Bronchial epithelial cell (primary cell): Measurements from ENCODE around the gene GGCT. TPM values are rescaled to one million over a fixed set of nuclear protein-coding genes. Genes with fewer than 3 reads are reported as not detected.
A peak's percentile ranks its signal among the peaks of the same experiment; 100 is the strongest.

ENCODE experiments used
- DNase-seq: peaks from one replicate; pipeline ENCODE4 v3.0.0-alpha.2; 2010; ENCODE audit warnings: low read depth
- FAIRE-seq: peaks from 2 replicates; lab custom pipeline; 2011; peaks lifted over from hg19 to GRCh38; lab: Jason Lieb, UNC
- H3K27me3 ChIP-seq: 2 replicates; pipeline ENCODE4 v1.5.1; 2011; ENCODE audit warnings: low read length; ENCODE audit not compliant: control insufficient read depth, insufficient read depth
- H3K36me3 ChIP-seq: 2 replicates; pipeline ENCODE4 v1.5.1; 2011; ENCODE audit warnings: low read length; ENCODE audit not compliant: control insufficient read depth, insufficient read depth
- H3K4me3 ChIP-seq: 2 replicates; pipeline ENCODE4 v1.5.1; 2011; ENCODE audit warnings: mild to moderate bottlenecking, low read depth, low read length, control low read depth
- CTCF ChIP-seq: IDR thresholded peaks from 2 replicates; pipeline ENCODE4 v1.5.1; 2011; ENCODE audit warnings: mild to moderate bottlenecking, moderate library complexity, low read length, control low read depth, inconsistent platforms; ENCODE audit not compliant: insufficient read depth, severe bottlenecking
- total RNA-seq: library from RNA; depleted of rRNA; stranded (reverse); fragments of >200 nt; gene quantifications from 2 replicates; pipeline ENCODE4 v1.2.1, GENCODE V29; 2014

Gene GGCT
- total RNA-seq, 1 donor from 2014 or later, result 57.9 TPM

DNA sequence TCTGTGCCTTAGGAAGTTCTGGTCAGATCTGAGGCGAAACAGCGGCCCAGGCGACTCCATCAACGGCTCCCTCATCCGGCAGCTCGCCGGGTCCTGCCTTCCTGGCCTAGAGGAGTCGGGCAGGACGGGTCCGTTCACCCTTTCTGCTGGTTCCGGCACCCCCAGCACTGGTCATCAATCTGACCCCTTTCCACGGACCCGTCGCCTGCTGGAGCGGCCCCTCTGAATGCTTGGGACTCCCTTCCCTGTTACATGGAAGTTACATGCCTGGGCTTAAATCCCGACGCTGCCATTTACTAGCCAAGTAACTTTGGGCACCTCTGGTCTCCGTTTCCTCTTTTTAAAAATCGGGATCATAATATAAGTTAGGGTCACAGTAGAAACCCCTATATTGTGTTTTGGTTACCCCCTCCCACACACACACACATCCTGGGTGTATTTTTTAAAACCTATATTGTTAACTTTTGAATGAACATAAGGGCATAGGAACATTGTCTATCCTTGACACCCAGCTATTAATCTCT is 607 bp upstream of the GGCT start:
- no peaks in the 10 kb centered on the region for H3K27me3 ChIP-seq
- H3K36me3 ChIP-seq, result no peaks in the 10 kb centered on the region
- peak; percentile 18 for TF ChIP-seq CTCF
- DNase-seq (no peak), FAIRE-seq (no peak)
- peak overlapping the region; percentile 97 for H3K4me3 ChIP-seq

DNA sequence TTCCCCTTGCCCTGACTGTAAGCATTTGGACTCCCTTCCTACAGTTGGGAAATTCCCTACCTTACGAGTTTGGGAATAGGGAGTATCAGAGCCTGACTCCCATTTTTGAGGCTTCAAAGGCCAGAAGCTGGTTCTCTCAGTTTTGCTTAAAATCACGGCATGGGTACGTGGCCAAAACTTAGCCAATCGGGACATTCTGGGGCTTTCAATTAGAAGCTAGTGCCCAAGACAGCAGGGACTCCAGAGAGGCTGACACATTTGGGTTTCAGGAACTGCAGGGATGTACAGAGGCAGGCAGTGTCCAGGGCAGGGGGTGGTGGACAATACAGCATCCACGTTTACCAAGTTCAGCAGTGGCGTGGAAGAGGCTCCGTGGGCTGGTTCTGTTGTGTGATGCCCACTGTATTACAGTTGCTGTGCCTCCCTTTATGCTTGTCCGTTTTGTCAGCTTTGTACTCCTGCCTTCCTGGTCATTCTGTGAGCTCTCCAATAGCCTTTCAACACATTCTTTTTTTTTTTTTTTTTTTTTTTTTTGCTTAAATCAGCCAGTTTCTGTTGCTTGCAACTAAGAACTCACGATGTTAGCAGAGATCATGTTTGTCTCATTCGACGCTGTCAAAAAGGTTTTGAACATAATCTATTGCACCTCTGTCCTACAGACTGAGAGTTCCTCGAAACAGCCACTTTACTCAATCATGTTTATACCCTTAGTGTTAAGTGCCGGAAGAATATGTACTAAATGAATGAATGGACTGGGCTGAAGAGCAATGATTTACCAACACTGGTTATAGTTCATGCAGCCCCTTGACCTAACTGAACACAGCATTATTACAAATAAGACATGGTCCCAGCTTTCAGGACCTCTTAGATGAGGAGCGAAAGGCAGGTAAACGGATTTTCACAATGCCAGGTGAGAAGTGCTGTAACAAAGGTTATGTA is 1.1 kb downstream of the GGCT start:
- Histone ChIP-seq H3K36me3 (peaks cover 3% of the 10 kb centered on the region), H3K4me3 (peak overlapping the region; percentile 97), H3K27me3 (no peaks in the 10 kb centered on the region)
- FAIRE-seq, result no peak
- peak; percentile 19 for DNase-seq
- no peak for TF ChIP-seq CTCF

DNA sequence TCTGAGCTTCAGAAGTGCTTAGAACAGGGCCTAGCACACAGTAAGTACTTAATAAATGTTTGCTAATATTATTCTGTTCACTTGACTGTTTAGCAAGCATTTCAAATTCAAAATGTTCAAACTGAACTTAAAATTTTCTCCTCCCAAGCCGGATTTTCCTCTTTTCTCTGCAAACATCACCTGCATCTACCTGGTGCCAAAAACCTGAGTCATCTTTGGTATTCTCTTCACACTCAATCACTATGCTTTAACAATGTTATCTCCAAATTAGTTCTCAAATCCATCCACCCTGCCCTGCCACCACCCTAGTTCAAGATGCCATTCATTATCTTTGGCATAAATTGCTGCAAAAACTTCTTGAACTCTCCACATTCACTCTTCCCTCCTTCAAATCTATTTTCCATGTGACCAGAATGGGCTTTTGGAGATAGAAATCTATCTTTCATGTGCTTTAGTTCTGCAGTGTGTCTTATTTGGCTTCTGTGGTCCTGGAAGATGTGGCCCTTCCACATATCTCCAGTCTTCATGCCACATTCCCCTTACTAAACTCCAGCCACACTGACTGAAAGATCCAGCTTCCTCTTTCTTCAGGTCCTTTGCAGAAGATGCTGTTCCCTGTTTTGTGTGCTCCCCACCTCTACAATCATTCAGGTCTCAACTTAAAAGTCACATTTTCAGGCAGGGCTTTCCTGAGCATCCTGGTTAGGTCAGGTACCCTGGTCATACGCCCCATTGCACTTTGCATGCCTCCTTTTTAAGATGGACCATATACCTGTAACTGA is 2.0 kb downstream of the GGCT start:
- FAIRE-seq (no peak), DNase-seq (peak; percentile 72)
- H3K4me3 ChIP-seq, result no peak overlapping the region
- TF ChIP-seq CTCF, result no peak
- peaks cover 3% of the 10 kb centered on the region for H3K36me3 ChIP-seq
- H3K27me3 ChIP-seq, result no peaks in the 10 kb centered on the region

GRCh38 chr7:30501264-30501663 is 3.4 kb downstream of the GGCT start:
- no peak for TF ChIP-seq CTCF
- DNase-seq, result no peak
- no peaks in the 10 kb centered on the region for H3K27me3 ChIP-seq
- no peak overlapping the region for H3K4me3 ChIP-seq
- FAIRE-seq, result no peak
- H3K36me3 ChIP-seq, result peaks cover 3% of the 10 kb centered on the region

DNA sequence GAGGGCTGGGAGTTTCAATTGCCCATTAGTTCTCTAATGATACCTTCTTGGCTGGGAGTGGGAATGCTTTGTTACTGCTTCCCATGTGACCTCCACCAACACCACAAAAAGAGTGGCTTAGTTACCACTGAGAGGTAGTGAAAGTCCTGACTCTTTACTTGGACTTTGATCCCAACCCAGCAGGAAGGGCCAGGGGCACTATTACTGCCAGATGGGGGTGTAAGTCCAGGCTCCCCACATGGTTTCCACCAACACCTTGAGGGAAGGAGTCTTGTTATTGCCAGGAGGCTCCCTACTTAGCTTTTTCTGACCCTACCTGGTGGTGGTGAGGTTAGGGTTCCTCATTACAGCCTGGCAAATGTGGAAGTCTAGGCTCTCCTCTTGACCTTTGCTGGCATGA is 11.4 kb downstream of the GGCT start:
- Histone ChIP-seq H3K4me3 (no peak overlapping the region), H3K36me3 (no peaks in the 10 kb centered on the region), H3K27me3 (no peaks in the 10 kb centered on the region)
- DNase-seq (no peak), FAIRE-seq (no peak)
- no peak for TF ChIP-seq CTCF
